Measurements from ENCODE around the gene ALOX12.
A peak's percentile ranks its signal among the peaks of the same experiment; 100 is the strongest.

The ALOX12 gene

DNA sequence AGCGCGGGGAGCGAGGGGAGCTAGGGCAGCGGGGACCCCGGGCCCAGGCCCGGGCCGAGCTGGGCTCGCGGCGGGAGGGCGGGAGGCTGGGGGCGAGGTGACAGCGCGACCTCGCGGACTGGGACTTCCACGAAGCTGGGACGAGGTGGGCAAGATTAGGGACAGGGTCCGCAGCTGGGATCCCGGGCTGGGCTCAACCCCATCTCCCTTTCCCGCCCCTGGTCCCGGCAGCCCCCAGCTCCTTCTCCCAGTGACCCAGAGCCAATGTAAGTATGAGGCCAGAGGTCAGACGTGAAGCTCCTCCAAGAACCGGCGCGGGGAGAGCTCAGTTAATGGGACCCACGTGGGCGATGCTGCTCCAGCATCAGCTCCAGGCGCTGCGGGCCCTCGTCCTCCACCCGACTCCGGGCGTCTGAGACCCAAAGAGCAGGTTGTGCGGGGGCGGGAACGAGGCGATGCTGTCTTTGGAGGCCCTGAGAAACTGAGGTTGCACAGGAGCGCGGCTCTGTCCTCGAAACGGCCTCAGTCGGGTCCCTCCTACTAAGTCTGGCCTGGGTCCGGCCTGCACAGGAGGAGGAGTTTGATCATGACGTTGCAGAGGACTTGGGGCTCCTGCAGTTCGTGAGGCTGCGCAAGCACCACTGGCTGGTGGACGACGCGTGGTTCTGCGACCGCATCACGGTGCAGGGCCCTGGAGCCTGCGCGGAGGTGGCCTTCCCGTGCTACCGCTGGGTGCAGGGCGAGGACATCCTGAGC lies 585 bp downstream of the ALOX12 start:
- Histone ChIP-seq H3K79me2 (ENCODE audit: control insufficient read depth, insufficient read depth, low read length) (no peaks in the 10 kb centered on the region), H3K18ac (ENCODE audit: low read length) (no peak overlapping the region), H3K27me3 (ENCODE audit: insufficient read depth, low read length, poor library complexity) (peaks cover 2% of the 10 kb centered on the region), H2BK5ac (ENCODE audit: low read length) (no peak overlapping the region), H3K79me1 (ENCODE audit: low read length) (no peaks in the 10 kb centered on the region), H3K23ac (ENCODE audit: low read length) (no peak overlapping the region), H3K4me3 (ENCODE audit: low read length) (no peak overlapping the region), H3K4me2 (ENCODE audit: low read length) (peak overlapping the region; percentile 93), H4K5ac (ENCODE audit: low read length) (no peak overlapping the region), H3K36me3 (ENCODE audit: control insufficient read depth, insufficient read depth, low read length) (no peaks in the 10 kb centered on the region), H3K4ac (ENCODE audit: low read depth, low read length) (no peak overlapping the region), H3K9ac (ENCODE audit: low read length) (peak overlapping the region; percentile 74), H3K4me1 (ENCODE audit: control insufficient read depth, low read depth, low read length) (no peaks in the 10 kb centered on the region), H2BK120ac (ENCODE audit: low read depth, low read length) (no peak overlapping the region), H4K8ac (ENCODE audit: low read depth, low read length) (no peak overlapping the region), H3K27ac (ENCODE audit: low read depth, low read length) (no peak overlapping the region), H2AK5ac (ENCODE audit: low read length) (no peak overlapping the region), H3K56ac (ENCODE audit: low read length) (peak overlapping the region; percentile 77), H2BK15ac (replicated peaks; ENCODE audit: low read depth) (no peak overlapping the region)
- WGBS (ENCODE audit: extremely low coverage, insufficient coverage, low lambda C conversion rate) = no CpG with 5 or more reads among the region's 58 CpGs
- DNase-seq = peak; percentile 29

DNA sequence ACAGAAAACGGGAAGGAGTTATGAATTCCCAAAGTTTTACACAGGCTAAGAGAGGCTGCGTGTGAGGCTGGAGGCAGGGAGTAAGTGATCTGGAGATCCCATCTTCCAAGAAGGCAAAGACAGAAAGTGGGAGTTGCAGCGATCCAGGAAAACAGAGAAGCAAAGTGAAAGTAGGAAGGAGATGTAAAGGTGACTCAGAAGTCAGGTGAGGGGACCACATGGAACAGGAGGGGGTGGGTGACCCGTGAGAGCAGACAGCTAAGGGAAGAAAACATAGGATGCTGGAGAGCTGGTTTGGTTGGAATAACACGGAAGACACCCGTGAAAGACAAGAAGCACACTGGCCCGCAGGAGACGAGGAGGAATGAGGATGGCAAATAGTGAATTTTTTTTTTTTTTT lies 1.3 kb downstream of the ALOX12 start:
- Histone ChIP-seq H3K79me2 (ENCODE audit: control insufficient read depth, insufficient read depth, low read length) (no peaks in the 10 kb centered on the region), H2BK120ac (ENCODE audit: low read depth, low read length) (no peak overlapping the region), H3K23ac (ENCODE audit: low read length) (no peak overlapping the region), H3K4me3 (ENCODE audit: low read length) (no peak overlapping the region), H4K8ac (ENCODE audit: low read depth, low read length) (no peak overlapping the region), H3K18ac (ENCODE audit: low read length) (no peak overlapping the region), H3K27ac (ENCODE audit: low read depth, low read length) (no peak overlapping the region), H3K27me3 (ENCODE audit: insufficient read depth, low read length, poor library complexity) (peaks cover 2% of the 10 kb centered on the region), H4K5ac (ENCODE audit: low read length) (no peak overlapping the region), H3K79me1 (ENCODE audit: low read length) (no peaks in the 10 kb centered on the region), H2BK15ac (replicated peaks; ENCODE audit: low read depth) (no peak overlapping the region), H2AK5ac (ENCODE audit: low read length) (no peak overlapping the region), H3K36me3 (ENCODE audit: control insufficient read depth, insufficient read depth, low read length) (no peaks in the 10 kb centered on the region), H3K9ac (ENCODE audit: low read length) (no peak overlapping the region), H3K4ac (ENCODE audit: low read depth, low read length) (no peak overlapping the region), H2BK5ac (ENCODE audit: low read length) (no peak overlapping the region), H3K4me1 (ENCODE audit: control insufficient read depth, low read depth, low read length) (no peaks in the 10 kb centered on the region), H3K4me2 (ENCODE audit: low read length) (no peak overlapping the region), H3K56ac (ENCODE audit: low read length) (no peak overlapping the region)
- no peak for DNase-seq
- no CpG with 5 or more reads among the region's 8 CpGs for WGBS (ENCODE audit: extremely low coverage, insufficient coverage, low lambda C conversion rate)

DNA sequence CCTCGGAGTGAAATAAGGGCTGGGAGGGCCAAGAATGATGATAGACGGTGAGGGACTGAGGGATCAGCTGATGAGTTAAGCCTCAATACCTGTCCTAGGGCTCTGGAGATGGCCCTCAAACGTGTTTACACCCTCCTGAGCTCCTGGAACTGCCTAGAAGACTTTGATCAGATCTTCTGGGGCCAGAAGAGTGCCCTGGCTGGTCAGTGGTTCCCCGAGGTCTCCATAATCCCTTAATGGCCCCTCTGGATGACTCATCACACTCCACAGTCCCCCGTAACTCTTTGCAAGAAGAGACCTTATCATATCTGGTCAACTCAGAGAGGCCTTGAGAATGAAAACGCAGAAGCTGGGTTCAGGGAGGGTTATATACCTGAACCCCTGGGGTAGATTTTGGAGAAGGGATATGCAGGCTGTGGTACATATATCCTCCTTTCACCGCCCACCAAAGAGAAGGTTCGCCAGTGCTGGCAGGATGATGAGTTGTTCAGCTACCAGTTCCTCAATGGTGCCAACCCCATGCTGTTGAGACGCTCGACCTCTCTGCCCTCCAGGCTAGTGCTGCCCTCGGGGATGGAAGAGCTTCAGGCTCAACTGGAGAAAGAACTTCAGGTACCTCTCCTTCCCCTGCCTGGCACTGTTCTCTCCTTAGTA lies 3.1 kb downstream of the ALOX12 start:
- Histone ChIP-seq H3K79me1 (ENCODE audit: low read length) (peaks cover 2% of the 10 kb centered on the region), H3K4me3 (ENCODE audit: low read length) (no peak overlapping the region), H3K27ac (ENCODE audit: low read depth, low read length) (no peak overlapping the region), H3K9ac (ENCODE audit: low read length) (no peak overlapping the region), H3K79me2 (ENCODE audit: control insufficient read depth, insufficient read depth, low read length) (no peaks in the 10 kb centered on the region), H3K56ac (ENCODE audit: low read length) (no peak overlapping the region), H4K8ac (ENCODE audit: low read depth, low read length) (no peak overlapping the region), H2BK120ac (ENCODE audit: low read depth, low read length) (no peak overlapping the region), H2AK5ac (ENCODE audit: low read length) (no peak overlapping the region), H3K4ac (ENCODE audit: low read depth, low read length) (no peak overlapping the region), H3K36me3 (ENCODE audit: control insufficient read depth, insufficient read depth, low read length) (peaks cover 3% of the 10 kb centered on the region), H3K18ac (ENCODE audit: low read length) (no peak overlapping the region), H4K5ac (ENCODE audit: low read length) (no peak overlapping the region), H3K23ac (ENCODE audit: low read length) (no peak overlapping the region), H3K4me1 (ENCODE audit: control insufficient read depth, low read depth, low read length) (no peaks in the 10 kb centered on the region), H3K4me2 (ENCODE audit: low read length) (no peak overlapping the region), H2BK15ac (replicated peaks; ENCODE audit: low read depth) (no peak overlapping the region), H3K27me3 (ENCODE audit: insufficient read depth, low read length, poor library complexity) (peaks cover 2% of the 10 kb centered on the region), H2BK5ac (ENCODE audit: low read length) (no peak overlapping the region)
- no CpG with 5 or more reads among the region's 11 CpGs for WGBS (ENCODE audit: extremely low coverage, insufficient coverage, low lambda C conversion rate)
- DNase-seq = no peak

DNA sequence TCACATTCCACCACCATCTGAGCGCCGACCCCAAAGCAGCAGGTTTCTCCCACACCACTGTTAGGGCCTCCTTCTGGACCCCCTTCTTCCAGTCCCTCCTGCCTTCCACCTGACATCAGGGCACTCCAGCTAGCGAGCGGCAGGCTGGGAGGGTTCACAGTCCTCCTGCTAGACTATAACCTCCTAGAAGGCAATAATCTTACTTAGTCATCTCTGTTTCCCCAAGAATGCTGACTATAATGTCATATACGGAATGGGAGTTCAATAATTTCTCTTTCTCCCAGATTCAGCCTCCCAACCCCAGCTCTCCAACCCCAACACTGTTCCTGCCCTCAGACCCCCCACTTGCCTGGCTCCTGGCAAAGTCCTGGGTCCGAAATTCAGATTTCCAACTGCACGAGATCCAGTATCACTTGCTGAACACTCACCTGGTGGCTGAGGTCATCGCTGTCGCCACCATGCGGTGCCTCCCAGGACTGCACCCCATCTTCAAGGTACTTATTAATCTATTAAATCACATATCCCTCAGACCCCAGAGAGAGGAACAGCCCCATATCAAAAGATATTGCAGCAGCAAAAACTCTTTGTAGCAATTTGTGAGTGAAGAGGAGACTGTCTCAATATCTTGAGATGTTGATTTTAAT lies 5.6 kb downstream of the ALOX12 start:
- Histone ChIP-seq H3K4me3 (ENCODE audit: low read length) (no peak overlapping the region), H3K27me3 (ENCODE audit: insufficient read depth, low read length, poor library complexity) (no peaks in the 10 kb centered on the region), H2BK15ac (replicated peaks; ENCODE audit: low read depth) (no peak overlapping the region), H2BK120ac (ENCODE audit: low read depth, low read length) (no peak overlapping the region), H2BK5ac (ENCODE audit: low read length) (no peak overlapping the region), H3K4me1 (ENCODE audit: control insufficient read depth, low read depth, low read length) (no peaks in the 10 kb centered on the region), H3K56ac (ENCODE audit: low read length) (no peak overlapping the region), H2AK5ac (ENCODE audit: low read length) (no peak overlapping the region), H3K27ac (ENCODE audit: low read depth, low read length) (no peak overlapping the region), H4K5ac (ENCODE audit: low read length) (no peak overlapping the region), H3K36me3 (ENCODE audit: control insufficient read depth, insufficient read depth, low read length) (peaks cover 3% of the 10 kb centered on the region), H3K79me1 (ENCODE audit: low read length) (peaks cover 2% of the 10 kb centered on the region), H3K9ac (ENCODE audit: low read length) (no peak overlapping the region), H4K8ac (ENCODE audit: low read depth, low read length) (no peak overlapping the region), H3K4ac (ENCODE audit: low read depth, low read length) (no peak overlapping the region), H3K79me2 (ENCODE audit: control insufficient read depth, insufficient read depth, low read length) (no peaks in the 10 kb centered on the region), H3K18ac (ENCODE audit: low read length) (no peak overlapping the region), H3K23ac (ENCODE audit: low read length) (no peak overlapping the region), H3K4me2 (ENCODE audit: low read length) (no peak overlapping the region)
- WGBS (ENCODE audit: extremely low coverage, insufficient coverage, low lambda C conversion rate) = no CpG with 5 or more reads among the region's 10 CpGs
- peak; percentile 40 for DNase-seq

DNA sequence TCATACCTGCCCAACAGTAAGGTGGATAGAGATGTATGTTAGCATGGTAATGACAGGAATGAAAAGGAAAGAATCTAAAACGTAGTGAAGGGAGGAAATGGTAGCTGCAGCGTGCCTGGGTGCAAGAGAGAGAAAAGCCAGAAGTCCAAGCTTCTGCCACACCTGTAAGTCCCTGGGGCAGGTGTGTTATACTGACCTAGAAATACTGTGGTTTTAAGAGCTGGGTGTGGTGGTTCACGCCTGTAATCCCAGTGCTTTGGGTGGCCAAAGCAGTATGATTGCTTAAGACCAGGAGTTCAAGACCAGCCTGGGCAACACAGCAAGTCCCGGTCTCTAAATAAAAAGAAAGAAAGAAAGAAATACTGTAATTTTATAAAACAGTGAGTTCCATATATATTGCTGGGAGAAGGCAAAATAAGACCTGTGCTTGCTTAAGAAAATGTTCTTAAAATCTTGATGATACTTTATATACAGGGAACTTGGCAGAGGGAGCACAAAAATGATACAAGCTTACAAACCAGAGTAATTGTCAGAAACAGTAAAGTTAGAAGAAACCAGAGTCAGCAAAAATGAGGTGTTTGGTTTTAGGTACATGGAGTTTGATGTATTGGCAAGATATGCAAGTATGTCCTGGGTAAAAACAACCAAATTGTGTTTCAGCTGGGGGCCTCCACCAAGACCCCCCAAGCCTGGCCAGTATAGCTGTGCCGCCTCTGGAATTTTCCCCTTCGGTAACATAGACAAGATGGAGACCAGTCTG lies 6.6 kb downstream of the ALOX12 start:
- H3K4me3 ChIP-seq (ENCODE audit: low read length) = no peak overlapping the region
- no peak overlapping the region for H3K23ac ChIP-seq (ENCODE audit: low read length)
- DNase-seq = no peak
- no peaks in the 10 kb centered on the region for H3K79me2 ChIP-seq (ENCODE audit: control insufficient read depth, insufficient read depth, low read length)
- no peak overlapping the region for H4K8ac ChIP-seq (ENCODE audit: low read depth, low read length)
- no peak overlapping the region for H3K9ac ChIP-seq (ENCODE audit: low read length)
- H3K79me1 ChIP-seq (ENCODE audit: low read length) = peaks cover 2% of the 10 kb centered on the region
- H3K36me3 ChIP-seq (ENCODE audit: control insufficient read depth, insufficient read depth, low read length) = peaks cover 3% of the 10 kb centered on the region
- H3K4me1 ChIP-seq (ENCODE audit: control insufficient read depth, low read depth, low read length) = no peaks in the 10 kb centered on the region
- H2BK120ac ChIP-seq (ENCODE audit: low read depth, low read length) = no peak overlapping the region
- no peak overlapping the region for H3K18ac ChIP-seq (ENCODE audit: low read length)
- H2BK5ac ChIP-seq (ENCODE audit: low read length) = no peak overlapping the region
- H3K27ac ChIP-seq (ENCODE audit: low read depth, low read length) = no peak overlapping the region
- no CpG with 5 or more reads among the region's 6 CpGs for WGBS (ENCODE audit: extremely low coverage, insufficient coverage, low lambda C conversion rate)
- H3K4ac ChIP-seq (ENCODE audit: low read depth, low read length) = no peak overlapping the region
- H2AK5ac ChIP-seq (ENCODE audit: low read length) = no peak overlapping the region
- H2BK15ac ChIP-seq (replicated peaks; ENCODE audit: low read depth) = no peak overlapping the region
- no peak overlapping the region for H3K56ac ChIP-seq (ENCODE audit: low read length)
- H3K4me2 ChIP-seq (ENCODE audit: low read length) = no peak overlapping the region
- no peak overlapping the region for H4K5ac ChIP-seq (ENCODE audit: low read length)
- H3K27me3 ChIP-seq (ENCODE audit: insufficient read depth, low read length, poor library complexity) = no peaks in the 10 kb centered on the region
